HepG2 (cell line): ENCODE results near the gene VKORC1. TPM values are rescaled to one million over a fixed set of nuclear protein-coding genes. Genes with fewer than 3 reads are reported as not detected.

ENCODE experiments used
- BATF2 ChIP-seq: sonication (generic); formaldehyde crosslinking; IDR thresholded peaks from 2 replicates; pipeline ENCODE4 v1.8.0; 2022; ENCODE audit warnings: mild to moderate bottlenecking, missing genetic modification reagents, moderate library complexity
- CAMTA2 ChIP-seq: sonication (generic); formaldehyde crosslinking; IDR thresholded peaks from 2 replicates; pipeline ENCODE4 v1.4.0; 2020; ENCODE audit warnings: mild to moderate bottlenecking, missing genetic modification reagents, borderline replicate concordance
- DBP ChIP-seq: sonication (generic); formaldehyde crosslinking; IDR thresholded peaks from 2 replicates; pipeline ENCODE4 v1.4.0; 2020; ENCODE audit warnings: missing genetic modification reagents; ENCODE audit errors: not compliant biosample characterization
- FOSL2 ChIP-seq: sonication (generic); formaldehyde crosslinking; IDR thresholded peaks from 2 replicates; pipeline ENCODE4 v1.4.0; 2020; ENCODE audit warnings: missing genetic modification reagents
- JDP2 ChIP-seq: sonication (generic); formaldehyde crosslinking; IDR thresholded peaks from 2 replicates; pipeline ENCODE4 v1.8.1; 2022; ENCODE audit warnings: missing genetic modification reagents, borderline replicate concordance
- MED8 ChIP-seq: sonication (generic); formaldehyde crosslinking; IDR thresholded peaks from 2 replicates; pipeline ENCODE4 v1.8.1; 2023; ENCODE audit warnings: mild to moderate bottlenecking, missing genetic modification reagents; ENCODE audit not compliant: insufficient replicate concordance
- MXI1 ChIP-seq: IDR thresholded peaks from 3 replicates; pipeline ENCODE4 v1.6.1; 2012; ENCODE audit warnings: low read depth, low read length, inconsistent platforms, borderline replicate concordance
- MYC ChIP-seq: sonication (generic); formaldehyde crosslinking; IDR thresholded peaks from 2 replicates; pipeline ENCODE4 v1.9.0; 2021; ENCODE audit warnings: missing genetic modification reagents, borderline replicate concordance
- NR0B2 ChIP-seq: sonication (generic); formaldehyde crosslinking; IDR thresholded peaks from 2 replicates; pipeline ENCODE4 v1.4.0; 2020; ENCODE audit warnings: mild to moderate bottlenecking, missing genetic modification reagents
- PAX8 ChIP-seq: sonication (generic); formaldehyde crosslinking; IDR thresholded peaks from 2 replicates; pipeline ENCODE4 v1.8.0; 2022; ENCODE audit warnings: mild to moderate bottlenecking, missing genetic modification reagents, borderline replicate concordance
- PPARG ChIP-seq: conservative IDR thresholded peaks from 2 replicates; pipeline ENCODE4 v1.6.1; 2016; ENCODE audit warnings: missing biosample characterization, missing genetic modification reagents
- SIX1 ChIP-seq: sonication (generic); formaldehyde crosslinking; IDR thresholded peaks from 2 replicates; pipeline ENCODE4 v1.4.0; 2020; ENCODE audit warnings: missing genetic modification reagents, borderline replicate concordance
- TAF1 ChIP-seq: sonication (generic); formaldehyde crosslinking; IDR thresholded peaks from 2 replicates; pipeline ENCODE4 v1.4.0; 2020; ENCODE audit warnings: missing genetic modification reagents
- ZBTB2 ChIP-seq: sonication (generic); formaldehyde crosslinking; IDR thresholded peaks from 2 replicates; pipeline ENCODE4 v1.8.0; 2022; ENCODE audit warnings: low read depth, missing genetic modification reagents
- ZFP82 ChIP-seq: sonication (generic); formaldehyde crosslinking; IDR thresholded peaks from 2 replicates; pipeline ENCODE4 v1.5.1; 2020; ENCODE audit warnings: mild to moderate bottlenecking, missing genetic modification reagents, borderline replicate concordance
- ZNF607 ChIP-seq: sonication (generic); formaldehyde crosslinking; IDR thresholded peaks from 2 replicates; pipeline ENCODE4 v1.5.1; 2020; ENCODE audit warnings: missing genetic modification reagents, mild to moderate bottlenecking, borderline replicate concordance
- ZNF709 ChIP-seq: sonication (generic); formaldehyde crosslinking; IDR thresholded peaks from 2 replicates; pipeline ENCODE4 v1.5.0; 2020; ENCODE audit warnings: mild to moderate bottlenecking, missing genetic modification reagents
- ZSCAN30 ChIP-seq: sonication (generic); formaldehyde crosslinking; IDR thresholded peaks from 2 replicates; pipeline ENCODE4 v1.5.0; 2020; ENCODE audit warnings: mild to moderate bottlenecking, missing genetic modification reagents
- polyA plus RNA-seq, 8 experiments: library from polyadenylated mRNA; depleted of rRNA in 3 of 8; stranded (reverse) in 7 of 8; unstranded in 1 of 8; fragments of >200 nt; fragmentation: Illumina TruSeq in 4 of 8; extraction: Trizol in 4 of 8; gene quantifications; 2 replicates each; pipeline versions ENCODE4 v1.2.1 to v1.2.3, GENCODE V29; 2011 to 2016; ENCODE audit warnings: low read depth in 4 of 8, missing spikeins in 1 of 8, mixed read lengths in 1 of 8; ENCODE audit not compliant: insufficient read depth in 1 of 8
- total RNA-seq, 5 experiments: library from RNA; depleted of rRNA; stranded (reverse); fragments of >200 nt; fragmentation: Illumina TruSeq; extraction: Trizol; gene quantifications; 2 replicates each; pipeline ENCODE4 v1.2.3, GENCODE V29; 2016; ENCODE audit warnings: low read depth in 1 of 5
- TF ChIP-seq, protein P1 (sequence below): sonication (generic); formaldehyde crosslinking; IDR thresholded peaks from 2 replicates; pipeline ENCODE4 v1.8.0; 2022; ENCODE audit warnings: mild to moderate bottlenecking, missing genetic modification reagents; ENCODE audit not compliant: insufficient replicate concordance
- TF ChIP-seq, protein P2 (sequence below): sonication (generic); formaldehyde crosslinking; IDR thresholded peaks from 2 replicates; pipeline ENCODE4 v1.4.0; 2020; ENCODE audit warnings: mild to moderate bottlenecking, missing genetic modification reagents
- TF ChIP-seq, protein P3 (sequence below): sonication (generic); formaldehyde crosslinking; IDR thresholded peaks from 2 replicates; pipeline ENCODE4 v1.4.0; 2020; ENCODE audit warnings: missing genetic modification reagents
- TF ChIP-seq, protein P4 (sequence below): sonication (generic); formaldehyde crosslinking; IDR thresholded peaks from 2 replicates; pipeline ENCODE4 v1.8.0; 2022; ENCODE audit warnings: missing genetic modification reagents, low read depth, mild to moderate bottlenecking, borderline replicate concordance

Gene VKORC1
- total and polyA plus RNA-seq, 2 of the 13 experiments (the other 11 are each of a cell fraction or from before 2014, with no cell fraction given) = 141 to 615 TPM

DNA sequence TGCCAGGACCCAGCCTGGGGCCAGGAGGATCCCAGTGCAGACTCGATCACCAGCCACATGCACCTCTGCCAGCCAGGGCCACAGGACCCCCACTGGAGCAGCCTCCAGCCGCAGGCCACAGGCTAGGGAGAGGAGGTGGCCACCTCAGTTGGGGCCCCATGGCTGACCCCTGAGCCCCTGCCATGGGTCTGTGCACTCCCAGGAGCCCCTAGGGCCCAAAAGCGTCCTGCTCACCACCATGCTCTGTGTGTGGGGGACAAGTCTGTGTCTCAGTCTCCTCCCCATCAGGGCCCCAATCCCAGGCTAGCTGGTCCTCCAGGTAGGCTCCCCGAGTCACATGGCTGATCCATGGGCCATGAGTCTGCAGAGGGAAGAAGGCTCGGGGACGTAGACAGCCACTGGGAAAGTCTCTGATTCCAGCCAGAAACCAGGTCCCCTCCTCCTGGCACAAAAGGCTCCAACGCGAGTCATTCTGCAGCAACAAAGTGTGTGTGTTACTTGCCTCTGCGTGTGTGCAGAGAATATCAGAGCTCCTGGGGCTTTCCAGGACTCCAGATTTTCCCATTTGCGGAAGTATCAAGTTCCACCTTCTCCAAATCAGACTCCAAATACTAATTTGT, 47.0 kb upstream of the VKORC1 start (continued):
- TF ChIP-seq PPARG (CRISPR knock-in tag) (peak; percentile 13; the same call in 1 of the 2 replicates), NR0B2 (CRISPR knock-in tag) (no peak), ZFP82 (CRISPR knock-in tag) (no peak), ZNF709 (CRISPR knock-in tag) (no peak), DBP (CRISPR knock-in tag) (no peak), TAF1 (CRISPR knock-in tag) (peak; percentile 40), SIX1 (CRISPR knock-in tag) (peak; percentile 58), CAMTA2 (CRISPR knock-in tag) (peak; percentile 28; the same call in 1 of the 2 replicates), BATF2 (CRISPR knock-in tag) (no peak), ZNF607 (CRISPR knock-in tag) (no peak), FOSL2 (no peak), JDP2 (CRISPR knock-in tag) (no peak), PAX8 (CRISPR knock-in tag) (no peak), MYC (CRISPR knock-in tag) (peak; percentile 47; the same call in 1 of the 2 replicates), ZSCAN30 (CRISPR knock-in tag) (no peak), MXI1 (no peak; the same call in 2 of the 3 replicates), ZBTB2 (CRISPR knock-in tag) (no peak), MED8 (CRISPR knock-in tag) (no peak)
- TF ChIP-seq, protein P1, sequence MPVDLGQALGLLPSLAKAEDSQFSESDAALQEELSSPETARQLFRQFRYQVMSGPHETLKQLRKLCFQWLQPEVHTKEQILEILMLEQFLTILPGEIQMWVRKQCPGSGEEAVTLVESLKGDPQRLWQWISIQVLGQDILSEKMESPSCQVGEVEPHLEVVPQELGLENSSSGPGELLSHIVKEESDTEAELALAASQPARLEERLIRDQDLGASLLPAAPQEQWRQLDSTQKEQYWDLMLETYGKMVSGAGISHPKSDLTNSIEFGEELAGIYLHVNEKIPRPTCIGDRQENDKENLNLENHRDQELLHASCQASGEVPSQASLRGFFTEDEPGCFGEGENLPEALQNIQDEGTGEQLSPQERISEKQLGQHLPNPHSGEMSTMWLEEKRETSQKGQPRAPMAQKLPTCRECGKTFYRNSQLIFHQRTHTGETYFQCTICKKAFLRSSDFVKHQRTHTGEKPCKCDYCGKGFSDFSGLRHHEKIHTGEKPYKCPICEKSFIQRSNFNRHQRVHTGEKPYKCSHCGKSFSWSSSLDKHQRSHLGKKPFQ (CRISPR knock-in tag) = no peak
- TF ChIP-seq, protein P2, sequence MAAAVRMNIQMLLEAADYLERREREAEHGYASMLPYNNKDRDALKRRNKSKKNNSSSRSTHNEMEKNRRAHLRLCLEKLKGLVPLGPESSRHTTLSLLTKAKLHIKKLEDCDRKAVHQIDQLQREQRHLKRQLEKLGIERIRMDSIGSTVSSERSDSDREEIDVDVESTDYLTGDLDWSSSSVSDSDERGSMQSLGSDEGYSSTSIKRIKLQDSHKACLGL (CRISPR knock-in tag) = no peak
- TF ChIP-seq, protein P3, sequence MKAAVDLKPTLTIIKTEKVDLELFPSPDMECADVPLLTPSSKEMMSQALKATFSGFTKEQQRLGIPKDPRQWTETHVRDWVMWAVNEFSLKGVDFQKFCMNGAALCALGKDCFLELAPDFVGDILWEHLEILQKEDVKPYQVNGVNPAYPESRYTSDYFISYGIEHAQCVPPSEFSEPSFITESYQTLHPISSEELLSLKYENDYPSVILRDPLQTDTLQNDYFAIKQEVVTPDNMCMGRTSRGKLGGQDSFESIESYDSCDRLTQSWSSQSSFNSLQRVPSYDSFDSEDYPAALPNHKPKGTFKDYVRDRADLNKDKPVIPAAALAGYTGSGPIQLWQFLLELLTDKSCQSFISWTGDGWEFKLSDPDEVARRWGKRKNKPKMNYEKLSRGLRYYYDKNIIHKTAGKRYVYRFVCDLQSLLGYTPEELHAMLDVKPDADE (CRISPR knock-in tag) = no peak
- TF ChIP-seq, protein P4, sequence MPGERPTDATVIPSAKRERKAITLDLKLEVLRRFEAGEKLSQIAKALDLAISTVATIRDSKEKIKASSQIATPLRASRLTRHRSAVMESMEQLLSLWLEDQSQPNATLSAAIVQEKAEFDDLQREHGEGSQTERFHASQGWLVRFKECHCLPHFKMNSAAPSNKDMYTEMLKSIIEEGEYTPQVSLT (CRISPR knock-in tag) = no peak
